ENCODE results near the gene HAPLN1. TPM values are rescaled to one million over a fixed set of nuclear protein-coding genes. Genes with fewer than 3 reads are reported as not detected.

Gene HAPLN1
- total RNA-seq, result 11.1 and 38.9 TPM in 2 replicates

DNA sequence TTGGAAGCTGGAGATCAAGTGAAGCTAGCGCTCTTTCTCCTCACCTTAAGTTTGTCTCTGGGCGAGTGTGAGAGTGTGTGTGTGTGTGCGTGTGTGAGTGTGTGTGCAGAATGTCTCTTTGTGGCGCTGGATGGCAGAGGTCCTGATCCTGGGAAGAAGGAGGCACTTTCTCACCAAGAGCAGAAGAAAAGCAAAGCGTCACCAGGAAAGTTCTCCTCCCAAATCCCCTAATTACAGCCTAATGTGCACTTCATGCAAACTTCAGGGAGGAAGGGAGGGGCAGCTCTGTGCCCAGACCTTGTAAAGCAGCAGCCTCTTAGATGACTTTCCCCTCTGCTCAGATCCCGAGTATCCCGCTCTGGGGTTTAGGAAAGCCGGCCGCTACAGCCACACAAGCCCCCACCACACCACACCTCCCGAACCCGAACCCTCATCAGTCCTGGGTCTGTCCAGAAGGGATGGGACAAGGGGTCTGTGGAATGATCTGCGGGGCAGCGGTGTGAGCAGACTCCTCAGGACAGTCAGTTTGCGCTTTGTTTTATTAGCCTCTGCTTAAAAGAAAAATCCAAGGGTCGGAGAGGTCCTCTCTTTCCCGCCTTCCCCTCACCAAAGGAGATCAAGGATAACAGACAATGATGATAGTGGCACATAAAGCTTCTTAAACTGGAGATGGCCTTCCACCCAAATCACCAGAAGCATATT lies at the start of gene HAPLN1:
TSS of gene HAPLN1 (minus strand) at position 20 of the 702 bp plus-strand sequence. CDS start 47,332 bp downstream, outside the sequence.

Other genes starting within 250 kb of the HAPLN1 start
- gene VCAN, start 249.1 kb downstream of the HAPLN1 start, total RNA-seq, result 281 and 787 TPM in 2 replicates

All from regular cardiac myocyte (primary cell).